ENCODE measurements around the gene DCLK1. TPM values are rescaled to one million over a fixed set of nuclear protein-coding genes. Genes with fewer than 3 reads are reported as not detected.

Gene DCLK1
- total RNA-seq, 1 donor from 2014 or later = under 0.01 TPM

GRCh38 chr13:35767256-35767976, 363.8 kb downstream of the DCLK1 start:
- no peak for TF ChIP-seq CTCF (IDR thresholded peaks at IDR 0.05; ENCODE audit: insufficient read depth, low read length, severe bottlenecking)
- no peaks in the 10 kb centered on the region for H3K36me3 ChIP-seq (ENCODE audit: control insufficient read depth, insufficient read depth, low read length)
- FAIRE-seq (peak; percentile 80), DNase-seq (ENCODE audit: low read depth) (no peak)
- no peak overlapping the region for H3K4me3 ChIP-seq (ENCODE audit: low read depth, low read length)
- H3K27me3 ChIP-seq (ENCODE audit: control insufficient read depth, insufficient read depth, low read length) = no peaks in the 10 kb centered on the region

GRCh38 chr13:35766663-35767062, 364.5 kb downstream of the DCLK1 start:
- Histone ChIP-seq H3K27me3 (ENCODE audit: control insufficient read depth, insufficient read depth, low read length) (no peaks in the 10 kb centered on the region), H3K4me3 (ENCODE audit: low read depth, low read length) (no peak overlapping the region), H3K36me3 (ENCODE audit: control insufficient read depth, insufficient read depth, low read length) (no peaks in the 10 kb centered on the region)
- DNase-seq (ENCODE audit: low read depth) (no peak), FAIRE-seq (no peak)
- TF ChIP-seq CTCF (IDR thresholded peaks at IDR 0.05; ENCODE audit: insufficient read depth, low read length, severe bottlenecking) = no peak

GRCh38 chr13:35765941-35766340, 365.2 kb downstream of the DCLK1 start:
- no peak overlapping the region for H3K4me3 ChIP-seq (ENCODE audit: low read depth, low read length)
- H3K36me3 ChIP-seq (ENCODE audit: control insufficient read depth, insufficient read depth, low read length) = no peaks in the 10 kb centered on the region
- DNase-seq (ENCODE audit: low read depth) = no peak
- H3K27me3 ChIP-seq (ENCODE audit: control insufficient read depth, insufficient read depth, low read length) = no peaks in the 10 kb centered on the region
- TF ChIP-seq CTCF (IDR thresholded peaks at IDR 0.05; ENCODE audit: insufficient read depth, low read length, severe bottlenecking) = no peak
- no peak for FAIRE-seq

GRCh38 chr13:35765366-35765765, 365.8 kb downstream of the DCLK1 start:
- Histone ChIP-seq H3K4me3 (ENCODE audit: low read depth, low read length) (no peak overlapping the region), H3K27me3 (ENCODE audit: control insufficient read depth, insufficient read depth, low read length) (no peaks in the 10 kb centered on the region), H3K36me3 (ENCODE audit: control insufficient read depth, insufficient read depth, low read length) (no peaks in the 10 kb centered on the region)
- DNase-seq (ENCODE audit: low read depth) (no peak), FAIRE-seq (no peak)
- TF ChIP-seq CTCF (IDR thresholded peaks at IDR 0.05; ENCODE audit: insufficient read depth, low read length, severe bottlenecking) = no peak

GRCh38 chr13:35764326-35765015, 366.7 kb downstream of the DCLK1 start:
- Histone ChIP-seq H3K36me3 (ENCODE audit: control insufficient read depth, insufficient read depth, low read length) (no peaks in the 10 kb centered on the region), H3K4me3 (ENCODE audit: low read depth, low read length) (no peak overlapping the region), H3K27me3 (ENCODE audit: control insufficient read depth, insufficient read depth, low read length) (no peaks in the 10 kb centered on the region)
- TF ChIP-seq CTCF (IDR thresholded peaks at IDR 0.05; ENCODE audit: insufficient read depth, low read length, severe bottlenecking) = no peak
- DNase-seq (ENCODE audit: low read depth) = no peak
- FAIRE-seq = no peak
